HG02981 (cell line): ENCODE measurements around the gene CEACAM5.

Source experiments
- ATAC-seq: cut with Tn5 transposase; IDR thresholded peaks from one replicate; pipeline ENCODE4 v1.9.1; 2021; ENCODE audit warnings: mild to moderate bottlenecking, moderate library complexity; ENCODE audit not compliant: unreplicated experiment

Gene CEACAM5

DNA sequence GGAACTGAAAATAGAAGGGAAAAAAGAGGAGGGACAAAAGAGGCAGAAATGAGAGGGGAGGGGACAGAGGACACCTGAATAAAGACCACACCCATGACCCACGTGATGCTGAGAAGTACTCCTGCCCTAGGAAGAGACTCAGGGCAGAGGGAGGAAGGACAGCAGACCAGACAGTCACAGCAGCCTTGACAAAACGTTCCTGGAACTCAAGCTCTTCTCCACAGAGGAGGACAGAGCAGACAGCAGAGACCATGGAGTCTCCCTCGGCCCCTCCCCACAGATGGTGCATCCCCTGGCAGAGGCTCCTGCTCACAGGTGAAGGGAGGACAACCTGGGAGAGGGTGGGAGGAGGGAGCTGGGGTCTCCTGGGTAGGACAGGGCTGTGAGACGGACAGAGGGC, at the start of gene CEACAM5:
TSS of gene CEACAM5 (plus strand) at position 146 of the 400 bp plus-strand sequence. CDS start at position 252, 106 bp downstream.
- no peak for ATAC-seq

DNA sequence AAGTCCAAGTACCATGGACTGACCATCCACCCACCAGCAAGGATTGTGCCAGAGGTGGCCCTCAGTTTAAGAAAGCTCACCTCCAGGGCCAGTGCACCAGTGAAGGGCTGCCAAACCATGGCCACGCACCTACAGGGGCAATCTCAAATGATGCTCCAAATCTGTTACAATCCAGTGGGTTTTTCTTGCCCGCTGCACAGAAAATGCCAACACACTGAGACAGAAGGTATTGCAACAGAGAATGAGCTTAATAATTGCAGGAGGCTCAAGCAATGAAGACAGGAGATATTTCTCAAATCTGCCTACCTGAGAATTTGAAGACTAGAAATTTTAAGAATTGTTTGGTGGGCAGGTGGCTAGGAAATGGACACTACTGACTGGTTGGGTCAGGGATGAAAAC, 42.4 kb upstream of the CEACAM5 start:
- ATAC-seq = no peak

DNA sequence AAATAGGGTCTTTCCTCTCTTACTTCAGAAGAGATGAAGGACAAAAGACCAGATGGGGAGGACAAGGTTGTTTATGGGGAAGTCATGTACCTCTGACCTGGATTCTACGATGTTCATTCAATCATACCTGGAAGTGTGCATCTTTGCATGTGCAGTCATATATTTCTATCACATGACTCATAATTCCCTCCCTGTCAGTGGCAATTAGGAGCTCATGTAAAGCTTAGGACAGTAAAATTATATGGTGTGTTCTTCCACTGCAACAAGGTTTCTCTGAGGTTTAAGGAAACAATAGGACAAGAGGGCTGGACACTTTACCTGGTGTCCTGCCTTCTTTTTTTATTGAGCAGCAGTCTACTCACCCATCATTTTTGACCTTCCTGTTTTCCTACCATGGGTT, 40.1 kb upstream of the CEACAM5 start:
- no peak for ATAC-seq

DNA sequence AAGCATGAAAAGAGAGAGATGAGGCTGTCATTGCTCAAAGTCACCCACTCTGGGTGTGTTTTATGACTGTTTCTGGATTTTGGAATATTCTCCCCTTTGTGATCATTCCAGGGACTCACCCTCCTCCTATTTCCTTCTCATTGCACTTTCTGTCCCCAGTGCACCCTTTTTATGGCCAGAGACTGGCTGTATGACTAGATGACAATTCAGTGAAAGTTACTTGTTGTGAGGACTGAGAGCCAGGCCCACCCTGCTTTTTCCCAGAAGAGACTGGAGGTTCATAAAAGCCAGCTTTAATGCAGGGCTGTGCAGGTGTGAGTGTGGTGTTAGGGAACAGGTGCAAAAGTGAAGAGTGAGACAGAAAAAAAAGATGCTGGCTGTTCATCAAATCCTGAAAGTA, 37.7 kb upstream of the CEACAM5 start:
- no peak for ATAC-seq

DNA sequence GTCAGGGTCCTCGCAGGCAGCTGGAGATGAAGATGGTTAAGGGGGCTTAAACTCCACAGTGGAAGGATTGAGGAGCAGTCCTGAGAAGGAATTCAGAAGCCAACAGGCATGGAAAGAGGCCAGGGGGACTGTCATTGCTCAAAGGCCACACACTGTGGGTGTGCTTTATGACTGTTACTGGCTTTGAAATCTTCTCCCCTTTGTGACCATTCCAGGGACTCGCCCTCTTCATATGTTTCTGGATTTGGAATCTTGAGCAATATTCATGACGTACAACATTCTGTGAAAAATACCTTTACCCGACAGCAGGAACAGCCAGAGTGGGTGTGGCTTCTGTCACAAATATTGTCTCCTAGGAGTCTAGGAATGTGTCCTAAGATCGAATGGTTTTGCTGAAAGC, 36.9 kb upstream of the CEACAM5 start:
- ATAC-seq = no peak

DNA sequence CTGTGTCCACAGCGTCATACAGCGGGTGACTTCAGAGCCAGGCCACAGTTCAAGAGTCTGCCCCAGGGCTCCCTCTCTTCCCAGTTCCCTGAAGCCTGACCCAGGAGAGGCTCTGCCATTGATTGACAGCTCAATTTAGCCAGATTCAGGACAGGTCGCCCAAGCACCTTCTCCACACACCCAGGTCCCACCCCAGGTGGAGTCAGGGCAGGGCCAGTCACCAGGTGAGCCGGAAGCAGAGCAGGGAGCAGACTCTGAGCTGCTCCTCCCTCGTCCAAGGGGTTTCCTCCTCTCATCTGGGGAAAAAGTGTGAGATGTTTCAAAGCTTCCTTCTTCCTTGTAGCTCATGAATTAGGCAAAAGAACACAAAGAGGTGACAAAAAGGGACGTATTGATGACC, 26.0 kb upstream of the CEACAM5 start:
- no peak for ATAC-seq

DNA sequence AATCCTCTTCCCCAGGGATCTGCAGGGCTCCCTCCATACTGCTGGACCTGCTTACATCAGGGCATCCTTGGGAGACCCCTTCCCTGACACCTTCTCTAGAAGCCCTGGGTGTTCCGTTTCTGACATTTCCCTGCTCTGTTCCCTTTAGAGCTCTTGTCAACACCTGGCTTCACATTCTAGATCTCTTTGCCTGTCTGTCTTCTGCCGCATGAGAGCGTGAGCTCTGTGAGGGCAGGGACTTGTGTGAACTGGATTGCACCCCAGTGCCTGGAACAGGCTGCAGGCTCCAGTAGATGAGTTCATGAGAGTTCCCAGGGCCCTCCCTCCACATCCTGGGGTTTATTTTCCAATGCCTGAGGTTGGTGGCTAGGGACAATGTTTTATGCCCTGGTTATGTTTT, 21.0 kb upstream of the CEACAM5 start:
- no peak for ATAC-seq

DNA sequence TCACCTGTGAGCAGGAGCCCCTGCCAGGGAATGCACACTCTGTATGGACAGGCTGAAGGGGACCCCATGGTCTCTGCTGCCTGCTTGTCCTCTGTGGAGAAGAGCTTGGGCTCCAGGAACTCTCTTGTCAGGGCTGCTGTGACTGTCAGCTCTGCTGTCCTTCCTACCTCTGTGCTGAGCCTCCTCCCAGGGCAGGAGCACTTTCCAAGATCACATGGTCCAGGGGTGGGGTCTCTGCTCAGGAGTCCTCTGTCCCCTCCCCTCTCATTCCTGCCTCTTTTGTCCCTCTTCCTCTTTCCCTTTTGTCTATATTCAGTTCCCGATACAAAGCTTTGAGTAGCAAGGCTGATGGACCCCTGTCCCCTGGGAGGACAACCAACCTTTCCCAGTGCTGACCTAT, 20.3 kb upstream of the CEACAM5 start, which contains the start of gene CEACAM7:
TSS of gene CEACAM7 (minus strand) at position 173 of the 400 bp plus-strand sequence. CDS start at position 68, 105 bp downstream.
- no peak for ATAC-seq

DNA sequence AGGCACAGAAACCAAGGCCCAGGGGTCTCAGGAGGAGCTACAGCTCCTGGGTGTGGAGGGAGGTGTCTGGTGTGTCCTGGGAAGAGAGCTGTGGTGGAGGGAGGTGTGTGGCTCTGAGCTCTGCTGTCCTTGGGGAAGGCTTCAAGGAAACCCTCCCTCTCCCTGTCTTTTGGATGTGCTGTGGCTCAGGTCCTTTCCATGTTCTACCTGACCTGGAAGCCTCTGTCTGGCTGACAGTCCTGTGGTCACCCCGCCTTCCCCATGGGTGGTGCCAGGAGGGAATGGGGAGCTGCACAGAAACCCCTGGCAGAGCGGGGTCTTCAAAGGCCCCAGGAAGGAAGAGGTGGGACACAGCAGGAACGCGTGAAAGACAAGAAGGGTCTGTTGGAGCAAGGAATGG, 19.7 kb upstream of the CEACAM5 start:
- ATAC-seq = no peak

DNA sequence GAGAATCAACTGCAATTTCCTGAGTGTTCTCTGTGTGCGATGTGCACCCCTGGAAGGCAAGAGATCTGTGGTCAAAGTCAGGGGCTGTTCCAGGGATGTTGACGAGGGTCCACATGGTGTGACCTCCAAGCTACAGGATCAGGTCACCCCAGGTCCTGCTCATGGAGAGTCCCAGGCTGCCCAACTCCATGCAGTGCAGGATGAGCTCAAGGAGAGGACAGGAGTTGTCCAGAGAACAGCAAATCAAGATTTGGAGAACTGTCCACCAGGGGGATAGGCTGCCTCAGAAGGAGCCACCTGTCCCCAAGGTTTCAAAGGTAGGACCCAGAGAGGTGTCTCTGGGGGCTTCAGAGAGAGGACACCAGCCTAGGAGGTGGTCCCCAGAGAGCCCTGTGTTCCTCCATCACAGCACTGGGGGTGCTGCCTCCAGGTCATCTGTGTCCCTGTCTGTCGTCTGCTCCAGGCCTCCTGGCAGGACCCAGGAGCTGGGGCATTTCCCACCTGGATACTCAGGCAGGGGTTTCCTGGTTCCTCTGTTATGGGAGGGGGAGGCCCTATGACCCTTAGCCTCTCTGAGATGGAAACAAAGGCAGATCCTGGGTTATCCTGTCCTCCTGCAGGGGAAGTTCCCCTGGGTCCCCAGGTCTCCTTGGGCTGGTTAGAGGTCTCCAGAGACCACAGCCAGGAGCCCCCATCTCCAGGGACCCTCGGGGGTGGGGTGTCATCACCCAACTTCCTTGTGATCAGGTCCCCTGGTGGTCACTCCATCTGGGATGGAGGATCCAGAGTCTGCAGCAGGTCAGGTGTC, 18.2 kb upstream of the CEACAM5 start:
- no peak for ATAC-seq

DNA sequence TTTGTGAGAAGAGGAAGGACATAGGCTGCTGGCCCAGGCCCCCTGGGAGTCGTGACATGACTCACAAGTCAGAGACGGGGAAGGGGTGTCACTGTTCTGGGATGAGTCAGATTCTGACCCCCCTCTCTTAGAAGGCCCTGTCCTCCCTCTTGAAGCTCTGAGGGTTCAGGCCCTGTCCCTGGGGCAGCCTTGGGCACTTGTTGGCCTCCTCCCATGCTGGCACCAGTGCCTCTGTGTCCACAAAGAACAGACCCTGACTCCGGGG, 17.7 kb upstream of the CEACAM5 start:
- ATAC-seq = no peak

DNA sequence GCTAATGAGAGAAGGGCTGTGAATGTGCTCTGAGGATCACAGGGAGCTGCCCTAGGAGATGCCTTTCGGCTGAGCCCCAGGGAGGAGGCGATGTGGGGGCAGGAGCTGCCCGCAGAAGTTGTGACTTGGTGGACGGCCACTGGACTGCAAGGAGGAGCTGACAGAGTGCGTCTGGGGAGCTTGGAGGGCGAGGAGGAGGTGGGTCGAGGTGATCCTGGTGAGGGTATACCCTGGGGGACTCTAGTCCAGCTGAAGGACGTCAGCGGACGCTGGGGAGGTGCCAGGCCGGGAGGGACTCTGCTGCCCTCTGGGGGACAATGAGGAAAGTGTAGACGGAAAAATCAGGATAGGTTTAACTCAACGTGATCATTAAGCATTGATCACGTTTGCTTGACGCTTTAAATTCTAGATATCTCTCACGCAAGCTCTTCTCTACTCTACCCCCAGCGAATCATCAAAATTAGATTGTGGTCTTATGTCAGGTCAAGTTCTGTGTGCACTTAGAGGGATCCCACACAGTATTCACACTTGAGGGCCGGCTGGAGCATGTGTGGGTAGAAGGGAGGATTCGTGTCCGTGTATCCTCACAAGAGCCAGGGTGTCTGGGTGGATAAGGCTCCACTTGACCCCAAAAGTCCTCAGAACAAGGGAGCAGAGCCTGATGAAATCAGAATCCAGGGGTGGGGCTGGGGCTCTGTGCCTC, 17.0 kb upstream of the CEACAM5 start:
- ATAC-seq = no peak

DNA sequence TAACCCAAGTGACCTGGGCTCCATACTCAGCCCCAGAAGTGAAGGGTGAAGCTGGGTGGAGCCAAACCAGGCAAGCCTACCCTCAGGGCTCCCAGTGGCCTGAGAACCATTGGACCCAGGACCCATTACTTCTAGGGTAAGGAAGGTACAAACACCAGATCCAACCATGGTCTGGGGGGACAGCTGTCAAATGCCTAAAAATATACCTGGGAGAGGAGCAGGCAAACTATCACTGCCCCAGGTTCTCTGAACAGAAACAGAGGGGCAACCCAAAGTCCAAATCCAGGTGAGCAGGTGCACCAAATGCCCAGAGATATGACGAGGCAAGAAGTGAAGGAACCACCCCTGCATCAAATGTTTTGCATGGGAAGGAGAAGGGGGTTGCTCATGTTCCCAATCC, 14.2 kb upstream of the CEACAM5 start:
- no peak for ATAC-seq

DNA sequence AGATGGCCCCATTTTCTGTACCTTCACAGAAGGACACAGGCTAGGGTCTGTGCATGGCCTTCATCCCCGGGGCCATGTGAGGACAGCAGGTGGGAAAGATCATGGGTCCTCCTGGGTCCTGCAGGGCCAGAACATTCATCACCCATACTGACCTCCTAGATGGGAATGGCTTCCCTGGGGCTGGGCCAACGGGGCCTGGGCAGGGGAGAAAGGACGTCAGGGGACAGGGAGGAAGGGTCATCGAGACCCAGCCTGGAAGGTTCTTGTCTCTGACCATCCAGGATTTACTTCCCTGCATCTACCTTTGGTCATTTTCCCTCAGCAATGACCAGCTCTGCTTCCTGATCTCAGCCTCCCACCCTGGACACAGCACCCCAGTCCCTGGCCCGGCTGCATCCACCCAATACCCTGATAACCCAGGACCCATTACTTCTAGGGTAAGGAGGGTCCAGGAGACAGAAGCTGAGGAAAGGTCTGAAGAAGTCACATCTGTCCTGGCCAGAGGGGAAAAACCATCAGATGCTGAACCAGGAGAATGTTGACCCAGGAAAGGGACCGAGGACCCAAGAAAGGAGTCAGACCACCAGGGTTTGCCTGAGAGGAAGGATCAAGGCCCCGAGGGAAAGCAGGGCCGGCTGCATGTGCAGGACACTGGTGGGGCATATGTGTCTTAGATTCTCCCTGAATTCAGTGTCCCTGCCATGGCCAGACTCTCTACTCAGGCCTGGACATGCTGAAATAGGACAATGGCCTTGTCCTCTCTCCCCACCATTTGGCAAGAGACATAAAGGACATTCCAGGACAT, 13.4 kb upstream of the CEACAM5 start:
- no peak for ATAC-seq

DNA sequence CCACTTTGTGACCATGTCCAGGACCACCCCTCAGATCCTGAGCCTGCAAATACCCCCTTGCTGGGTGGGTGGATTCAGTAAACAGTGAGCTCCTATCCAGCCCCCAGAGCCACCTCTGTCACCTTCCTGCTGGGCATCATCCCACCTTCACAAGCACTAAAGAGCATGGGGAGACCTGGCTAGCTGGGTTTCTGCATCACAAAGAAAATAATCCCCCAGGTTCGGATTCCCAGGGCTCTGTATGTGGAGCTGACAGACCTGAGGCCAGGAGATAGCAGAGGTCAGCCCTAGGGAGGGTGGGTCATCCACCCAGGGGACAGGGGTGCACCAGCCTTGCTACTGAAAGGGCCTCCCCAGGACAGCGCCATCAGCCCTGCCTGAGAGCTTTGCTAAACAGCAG, 12.7 kb upstream of the CEACAM5 start:
- ATAC-seq = no peak

DNA sequence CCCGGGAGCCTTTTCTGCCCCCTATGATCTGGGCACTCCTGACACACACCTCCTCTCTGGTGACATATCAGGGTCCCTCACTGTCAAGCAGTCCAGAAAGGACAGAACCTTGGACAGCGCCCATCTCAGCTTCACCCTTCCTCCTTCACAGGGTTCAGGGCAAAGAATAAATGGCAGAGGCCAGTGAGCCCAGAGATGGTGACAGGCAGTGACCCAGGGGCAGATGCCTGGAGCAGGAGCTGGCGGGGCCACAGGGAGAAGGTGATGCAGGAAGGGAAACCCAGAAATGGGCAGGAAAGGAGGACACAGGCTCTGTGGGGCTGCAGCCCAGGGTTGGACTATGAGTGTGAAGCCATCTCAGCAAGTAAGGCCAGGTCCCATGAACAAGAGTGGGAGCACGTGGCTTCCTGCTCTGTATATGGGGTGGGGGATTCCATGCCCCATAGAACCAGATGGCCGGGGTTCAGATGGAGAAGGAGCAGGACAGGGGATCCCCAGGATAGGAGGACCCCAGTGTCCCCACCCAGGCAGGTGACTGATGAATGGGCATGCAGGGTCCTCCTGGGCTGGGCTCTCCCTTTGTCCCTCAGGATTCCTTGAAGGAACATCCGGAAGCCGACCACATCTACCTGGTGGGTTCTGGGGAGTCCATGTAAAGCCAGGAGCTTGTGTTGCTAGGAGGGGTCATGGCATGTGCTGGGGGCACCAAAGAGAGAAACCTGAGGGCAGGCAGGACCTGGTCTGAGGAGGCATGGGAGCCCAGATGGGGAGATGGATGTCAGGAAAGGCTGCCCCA, 11.8 kb upstream of the CEACAM5 start:
- no peak for ATAC-seq

DNA sequence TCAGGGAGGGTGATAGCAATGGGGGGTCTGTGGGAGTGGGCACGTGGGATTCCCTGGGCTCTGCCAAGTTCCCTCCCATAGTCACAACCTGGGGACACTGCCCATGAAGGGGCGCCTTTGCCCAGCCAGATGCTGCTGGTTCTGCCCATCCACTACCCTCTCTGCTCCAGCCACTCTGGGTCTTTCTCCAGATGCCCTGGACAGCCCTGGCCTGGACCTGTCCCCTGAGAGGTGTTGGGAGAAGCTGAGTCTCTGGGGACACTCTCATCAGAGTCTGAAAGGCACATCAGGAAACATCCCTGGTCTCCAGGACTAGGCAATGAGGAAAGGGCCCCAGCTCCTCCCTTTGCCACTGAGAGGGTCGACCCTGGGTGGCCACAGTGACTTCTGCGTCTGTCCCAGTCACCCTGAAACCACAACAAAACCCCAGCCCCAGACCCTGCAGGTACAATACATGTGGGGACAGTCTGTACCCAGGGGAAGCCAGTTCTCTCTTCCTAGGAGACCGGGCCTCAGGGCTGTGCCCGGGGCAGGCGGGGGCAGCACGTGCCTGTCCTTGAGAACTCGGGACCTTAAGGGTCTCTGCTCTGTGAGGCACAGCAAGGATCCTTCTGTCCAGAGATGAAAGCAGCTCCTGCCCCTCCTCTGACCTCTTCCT, 11.1 kb upstream of the CEACAM5 start:
- ATAC-seq = no peak

DNA sequence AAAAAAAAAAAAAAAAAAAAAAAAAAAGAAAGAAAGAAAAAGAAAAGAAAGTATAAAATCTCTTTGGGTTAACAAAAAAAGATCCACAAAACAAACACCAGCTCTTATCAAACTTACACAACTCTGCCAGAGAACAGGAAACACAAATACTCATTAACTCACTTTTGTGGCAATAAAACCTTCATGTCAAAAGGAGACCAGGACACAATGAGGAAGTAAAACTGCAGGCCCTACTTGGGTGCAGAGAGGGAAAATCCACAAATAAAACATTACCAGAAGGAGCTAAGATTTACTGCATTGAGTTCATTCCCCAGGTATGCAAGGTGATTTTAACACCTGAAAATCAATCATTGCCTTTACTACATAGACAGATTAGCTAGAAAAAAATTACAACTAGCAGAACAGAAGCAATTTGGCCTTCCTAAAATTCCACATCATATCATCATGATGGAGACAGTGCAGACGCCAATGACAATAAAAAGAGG, 9.6 kb upstream of the CEACAM5 start:
- ATAC-seq = no peak

DNA sequence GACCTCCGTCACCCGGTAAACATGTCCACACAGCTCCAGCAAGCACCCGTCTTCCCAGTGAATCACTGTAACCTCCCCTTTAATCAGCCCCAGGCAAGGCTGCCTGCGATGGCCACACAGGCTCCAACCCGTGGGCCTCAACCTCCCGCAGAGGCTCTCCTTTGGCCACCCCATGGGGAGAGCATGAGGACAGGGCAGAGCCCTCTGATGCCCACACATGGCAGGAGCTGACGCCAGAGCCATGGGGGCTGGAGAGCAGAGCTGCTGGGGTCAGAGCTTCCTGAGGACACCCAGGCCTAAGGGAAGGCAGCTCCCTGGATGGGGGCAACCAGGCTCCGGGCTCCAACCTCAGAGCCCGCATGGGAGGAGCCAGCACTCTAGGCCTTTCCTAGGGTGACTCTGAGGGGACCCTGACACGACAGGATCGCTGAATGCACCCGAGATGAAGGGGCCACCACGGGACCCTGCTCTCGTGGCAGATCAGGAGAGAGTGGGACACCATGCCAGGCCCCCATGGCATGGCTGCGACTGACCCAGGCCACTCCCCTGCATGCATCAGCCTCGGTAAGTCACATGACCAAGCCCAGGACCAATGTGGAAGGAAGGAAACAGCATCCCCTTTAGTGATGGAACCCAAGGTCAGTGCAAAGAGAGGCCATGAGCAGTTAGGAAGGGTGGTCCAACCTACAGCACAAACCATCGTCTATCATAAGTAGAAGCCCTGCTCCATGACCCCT, 9.0 kb upstream of the CEACAM5 start:
- no peak for ATAC-seq

DNA sequence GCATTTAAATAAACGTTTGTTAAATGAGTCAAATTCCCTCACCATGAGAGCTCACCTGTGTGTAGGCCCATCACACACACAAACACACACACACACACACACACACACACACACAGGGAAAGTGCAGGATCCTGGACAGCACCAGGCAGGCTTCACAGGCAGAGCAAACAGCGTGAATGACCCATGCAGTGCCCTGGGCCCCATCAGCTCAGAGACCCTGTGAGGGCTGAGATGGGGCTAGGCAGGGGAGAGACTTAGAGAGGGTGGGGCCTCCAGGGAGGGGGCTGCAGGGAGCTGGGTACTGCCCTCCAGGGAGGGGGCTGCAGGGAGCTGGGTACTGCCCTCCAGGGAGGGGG, 8.5 kb upstream of the CEACAM5 start:
- no peak for ATAC-seq
